CD4-positive, alpha-beta T cell treated with Interleukin-1 beta for 1 hour (primary cell): ENCODE results near the gene CKB.

Experiments used
- DNase-seq, 2 donors: peaks; one replicate each; pipeline ENCODE4 v3.0.0-alpha.2; 2020 to 2022

CKB gene

DNA sequence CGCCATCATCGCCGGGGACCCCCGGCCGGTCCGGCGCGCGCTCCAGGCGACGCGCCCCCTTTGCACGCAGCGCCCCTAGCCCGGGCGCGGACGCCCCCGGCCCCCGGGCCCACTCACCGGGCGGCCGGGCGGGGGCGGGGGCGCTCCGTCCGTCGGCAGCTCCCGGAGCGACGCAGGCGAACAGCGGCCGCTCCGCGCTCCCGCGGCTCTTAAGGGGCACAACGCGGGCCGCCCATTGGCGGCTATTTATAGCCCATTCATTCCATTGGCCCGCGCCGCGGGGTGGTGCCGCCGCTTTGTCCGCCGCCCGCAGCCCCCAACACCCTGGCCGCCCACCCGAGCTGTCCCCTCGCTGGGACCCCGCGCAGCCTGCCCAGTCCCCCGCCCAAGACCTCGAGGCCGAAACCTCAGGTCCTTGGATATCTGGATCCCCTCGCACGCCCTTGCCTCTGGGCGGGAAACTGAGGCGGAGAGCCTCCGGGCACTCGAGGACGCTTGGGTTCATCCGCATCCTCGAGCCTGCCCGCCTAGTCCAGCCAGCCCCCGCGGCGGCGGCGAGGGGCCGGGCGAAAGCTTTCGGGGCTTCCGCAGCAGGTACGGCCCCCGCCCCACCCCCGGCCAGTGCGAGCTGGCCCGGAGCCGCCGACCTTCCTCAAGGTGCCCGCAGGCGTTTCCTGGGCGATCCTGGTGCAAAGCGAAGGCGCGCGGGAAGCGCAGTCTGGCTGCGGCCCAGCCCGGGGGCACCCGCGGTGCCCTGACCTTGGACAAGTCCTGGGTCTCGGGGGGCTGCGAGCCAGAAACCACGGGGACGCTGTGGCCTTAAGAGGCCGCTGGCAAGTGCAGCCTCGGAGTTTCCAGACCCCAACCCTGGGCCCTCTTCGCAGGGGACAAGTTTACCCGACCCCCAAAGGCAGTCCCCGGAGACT is at the start of gene CKB:
Gene CKB (minus strand): TSS at position 182 of the 926 bp plus-strand sequence. CDS start 337 bp downstream, outside the sequence.
- peak; percentile 39 to 51 for DNase-seq

DNA sequence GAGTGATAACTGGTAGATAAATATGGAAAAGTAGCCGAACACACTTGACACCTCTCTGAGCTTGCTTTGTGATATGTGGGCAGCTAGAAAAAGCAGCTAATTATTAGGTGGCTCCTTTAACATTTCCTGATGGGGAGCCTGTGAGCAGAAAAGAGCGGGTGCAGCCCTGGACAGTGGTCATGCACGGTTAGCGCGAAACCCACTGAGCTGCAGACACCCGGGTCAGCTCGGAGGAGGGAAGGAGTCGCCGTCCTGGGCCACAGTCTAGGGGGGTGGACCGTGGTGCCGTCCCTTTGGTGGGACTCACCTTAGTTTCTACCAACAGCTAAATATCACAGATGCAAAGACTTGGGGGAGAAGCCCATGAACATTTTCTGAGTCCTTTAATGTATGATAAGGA is 46.8 kb upstream of the CKB start:
- DNase-seq, result no peak

DNA sequence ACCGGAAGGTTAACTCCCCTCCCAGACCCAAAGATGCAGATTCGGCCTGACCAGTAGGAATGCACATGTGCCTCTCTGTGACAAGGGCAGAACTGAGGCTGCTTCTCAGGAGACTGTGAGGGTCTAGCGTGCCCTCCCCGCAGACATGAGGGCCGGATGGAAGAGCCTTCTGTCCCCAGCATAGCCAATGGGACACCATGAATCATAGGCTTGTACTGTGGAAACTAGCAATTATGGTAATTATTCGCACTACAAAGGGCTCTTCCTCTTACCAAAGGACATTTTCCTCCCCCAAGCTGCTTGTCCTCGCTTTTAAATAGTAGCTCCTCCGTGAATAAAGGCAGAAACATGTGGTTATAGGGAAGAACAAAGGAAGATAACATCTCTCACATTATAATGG is 46.3 kb upstream of the CKB start:
- DNase-seq, result no peak

DNA sequence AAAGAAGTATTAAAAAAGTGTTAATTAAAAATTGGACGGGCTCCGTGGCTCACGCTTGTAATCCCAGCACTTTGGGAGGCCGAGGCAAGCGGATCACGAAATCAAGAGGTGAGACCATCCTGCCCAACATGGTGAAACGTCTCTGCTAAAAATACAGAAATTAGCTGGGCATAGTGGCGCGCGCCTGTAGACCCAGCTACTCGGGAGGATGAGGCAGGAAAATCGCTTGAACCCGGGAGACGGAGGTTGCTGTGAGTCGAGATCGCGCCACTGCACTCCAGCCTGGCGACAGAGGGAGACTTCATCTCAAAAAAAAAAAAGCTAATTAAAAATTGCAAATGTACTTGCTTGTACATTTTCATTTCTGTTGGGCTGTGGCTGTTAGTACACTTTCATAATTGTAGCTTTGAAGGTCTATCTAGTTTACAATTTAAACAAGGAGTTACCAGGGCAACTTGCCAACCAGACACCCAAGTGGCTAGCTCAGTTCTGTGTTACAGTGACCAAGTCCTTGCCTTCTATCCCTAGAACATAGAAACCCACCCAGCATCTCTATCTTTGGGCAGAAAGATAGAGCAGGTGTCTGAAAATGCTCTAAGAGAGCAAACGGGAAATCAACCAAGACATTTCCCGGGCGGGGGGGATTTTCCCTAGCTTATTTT is 41.3 kb upstream of the CKB start:
- DNase-seq, result no peak

DNA sequence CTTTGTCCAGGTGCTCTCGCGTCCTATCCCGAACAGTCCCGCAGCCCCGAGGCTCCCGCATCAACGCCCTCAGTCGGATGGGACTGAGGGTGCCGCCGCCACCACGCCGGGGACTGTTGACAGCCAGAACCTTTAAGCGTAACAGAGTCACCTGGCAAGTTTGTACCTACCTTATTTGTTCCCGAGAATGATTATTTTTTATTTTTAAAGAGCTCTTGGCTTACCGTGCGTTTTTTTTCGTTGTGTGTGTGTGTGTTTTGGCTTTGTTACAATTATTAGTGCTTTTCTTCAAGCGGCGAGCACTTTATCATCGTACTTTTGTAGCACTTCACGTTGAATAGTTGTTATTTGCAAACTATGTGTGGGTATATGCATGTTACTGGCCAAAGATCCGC is 40.6 kb upstream of the CKB start:
- no peak for DNase-seq

DNA sequence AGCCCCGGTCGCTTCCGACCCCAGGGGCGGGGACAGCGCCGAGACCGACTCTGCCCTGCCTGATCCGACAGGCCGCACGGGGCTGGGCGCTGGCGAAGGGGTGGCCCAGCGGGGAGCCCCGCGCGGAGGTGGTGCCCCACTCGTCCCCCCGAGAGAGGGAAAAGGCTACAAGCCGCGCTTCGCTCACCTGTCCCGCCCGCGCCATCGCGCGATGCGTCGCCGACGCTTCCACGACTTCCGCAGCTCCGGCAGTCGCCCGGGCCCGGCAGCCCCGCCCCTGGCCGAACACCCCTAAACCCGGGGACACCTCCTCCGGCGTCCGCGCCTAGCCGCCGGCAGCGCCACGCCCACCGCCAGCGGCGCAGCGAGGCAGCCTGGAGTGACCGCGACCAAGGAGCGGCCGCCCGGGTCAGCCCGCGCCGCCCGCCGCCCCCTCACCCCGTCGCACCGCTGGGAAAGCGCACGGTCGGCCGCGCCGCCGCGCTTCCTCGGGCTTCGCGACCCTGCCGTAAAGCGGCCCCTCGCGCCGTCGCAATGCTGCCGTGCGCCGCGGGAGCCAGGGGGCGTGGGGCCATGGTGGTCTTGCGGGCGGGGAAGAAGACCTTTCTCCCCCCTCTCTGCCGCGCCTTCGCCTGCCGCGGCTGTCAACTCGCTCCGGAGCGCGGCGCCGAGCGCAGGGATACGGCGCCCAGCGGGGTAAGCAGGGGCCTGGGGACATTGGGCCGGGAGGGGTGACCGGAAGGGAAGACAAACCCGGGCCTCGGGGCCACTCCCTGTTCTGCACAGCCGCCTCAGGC is 40.0 kb upstream of the CKB start, which contains the start of the genes BAG5 and COA8:
Gene BAG5 (minus strand): TSS at position 229 of the 797 bp plus-strand sequence. CDS start 1,493 bp downstream, outside the sequence.
Gene COA8 (plus strand): TSS at position 532 of the 797 bp plus-strand sequence. CDS start 42 bp downstream, at position 574.
- DNase-seq, result peak; percentile 84

DNA sequence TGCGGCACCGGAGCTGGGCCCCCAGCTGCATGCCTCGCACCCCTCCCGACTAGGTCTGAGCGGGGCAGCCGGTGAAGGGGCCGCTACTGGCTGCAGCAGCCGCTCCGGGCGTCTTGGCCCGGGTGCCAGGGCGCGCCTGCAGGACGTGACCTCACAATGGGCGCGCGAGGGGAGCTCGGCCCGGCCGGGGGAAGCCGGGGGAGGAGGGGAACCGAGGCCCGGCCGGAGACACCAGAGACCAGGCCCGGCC is 39.5 kb upstream of the CKB start:
- no peak for DNase-seq

DNA sequence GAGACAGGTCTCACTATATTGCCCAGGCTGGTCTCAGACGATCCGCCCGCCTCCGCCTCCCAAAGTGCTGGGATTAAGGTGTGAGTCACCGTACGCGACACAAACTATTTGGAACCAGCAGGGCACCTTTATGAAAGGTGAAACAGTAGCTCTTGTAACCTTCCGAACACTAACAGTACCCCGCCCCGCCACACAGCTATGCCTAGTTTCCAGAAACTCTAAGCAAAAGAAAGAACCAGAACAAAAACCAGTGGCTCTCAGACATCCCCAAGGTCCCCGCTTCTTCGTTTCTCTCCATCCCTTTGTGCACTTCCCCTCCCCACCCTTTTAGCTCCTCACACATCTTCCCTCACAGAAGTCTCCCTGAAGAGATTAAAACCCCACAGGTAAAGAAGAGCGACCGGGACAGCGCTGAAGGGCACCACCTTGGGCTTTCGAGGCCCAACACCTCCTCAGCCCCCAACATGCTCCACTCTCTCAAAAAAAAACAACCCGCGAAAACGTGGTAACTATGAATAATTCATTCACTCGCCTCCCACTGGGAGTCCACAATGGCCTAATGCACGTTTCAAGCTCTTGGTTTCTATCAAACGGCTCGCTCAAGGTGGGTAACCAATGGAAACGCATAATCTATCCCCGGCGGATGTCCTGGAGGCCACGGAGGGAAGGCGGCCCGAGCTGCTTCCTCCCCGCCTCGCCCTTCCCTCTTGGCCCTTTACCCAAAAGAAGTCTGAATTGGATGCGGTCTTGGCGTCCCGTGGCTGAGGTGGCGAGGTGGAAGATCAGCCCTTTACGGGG is 39.0 kb upstream of the CKB start:
- DNase-seq, result peak in 1 of 2 donors; percentile 46

DNA sequence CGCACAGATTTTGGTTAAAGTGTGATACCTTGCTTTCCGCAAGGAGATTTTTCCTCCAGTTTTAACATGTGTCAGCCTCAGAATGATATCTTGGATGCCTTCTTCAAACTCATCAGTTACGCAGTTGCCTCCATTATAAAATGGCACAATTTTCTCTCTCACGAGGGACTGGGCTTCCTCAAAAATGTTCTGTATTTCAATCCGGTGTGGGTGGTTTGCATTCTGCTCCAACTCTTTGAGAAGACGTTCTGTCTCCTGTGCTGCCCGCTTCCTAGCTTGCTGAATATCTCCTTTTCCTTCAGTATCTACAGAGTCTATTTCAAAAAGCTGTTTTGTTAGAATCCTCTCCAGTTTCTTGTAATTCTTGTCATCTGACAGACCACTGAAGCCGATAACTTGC is 38.1 kb upstream of the CKB start:
- no peak for DNase-seq

DNA sequence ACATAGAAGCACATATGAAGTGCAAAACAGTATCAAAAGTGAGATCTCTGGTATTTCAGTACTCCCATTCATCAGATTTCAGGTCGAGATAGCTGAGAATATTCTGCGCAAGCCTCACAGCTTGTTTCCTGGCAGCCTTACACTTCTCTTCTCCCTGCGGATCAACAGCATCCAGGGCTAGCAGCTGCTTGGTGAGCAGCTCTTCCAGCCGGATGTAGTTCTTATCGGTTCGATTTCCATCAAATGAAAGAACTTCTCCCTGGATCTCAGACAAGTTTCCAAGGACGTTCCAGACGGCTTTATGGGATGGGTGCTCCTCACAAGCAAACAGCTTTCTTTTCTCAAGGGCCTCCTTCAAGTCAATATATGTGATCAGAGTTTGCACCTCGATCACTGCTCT is 37.1 kb upstream of the CKB start:
- DNase-seq, result no peak

DNA sequence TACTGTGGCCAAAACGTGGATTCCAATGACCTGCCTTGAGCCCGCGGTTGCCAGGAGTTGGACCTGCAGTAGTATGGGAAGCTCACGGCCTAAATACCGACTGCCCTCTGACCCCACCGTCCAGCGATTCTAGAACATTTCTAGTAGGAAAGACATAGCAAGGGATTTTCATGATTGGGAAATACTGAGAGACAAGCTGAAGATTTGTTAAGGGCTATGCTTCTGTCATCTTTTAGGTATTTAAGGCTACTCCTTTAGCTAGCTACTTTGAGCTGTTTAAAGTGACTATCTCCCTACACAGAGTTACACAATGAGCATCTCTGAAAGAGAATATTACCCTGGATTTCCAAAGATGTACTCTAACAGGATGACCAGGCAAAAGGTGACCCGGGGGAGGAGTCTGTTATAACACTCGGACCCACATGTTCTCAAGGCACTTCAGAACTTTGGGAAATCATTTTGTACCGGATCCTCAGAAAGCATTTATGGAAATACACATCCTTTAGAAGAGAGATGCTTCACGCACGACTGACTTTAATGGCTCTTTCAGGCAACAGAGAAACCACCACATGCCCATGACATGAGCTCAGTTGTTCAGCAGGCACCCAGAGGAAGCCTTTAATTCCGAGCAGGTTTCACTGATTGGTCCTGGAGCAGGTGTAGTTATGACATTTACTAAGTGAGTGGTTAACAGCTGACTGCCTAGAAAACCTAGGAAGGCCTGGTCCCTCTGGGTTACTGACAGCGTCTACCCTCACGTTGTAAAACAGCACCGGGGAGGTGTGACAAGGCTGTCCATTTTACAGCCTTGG is 35.6 kb upstream of the CKB start:
- no peak for DNase-seq

DNA sequence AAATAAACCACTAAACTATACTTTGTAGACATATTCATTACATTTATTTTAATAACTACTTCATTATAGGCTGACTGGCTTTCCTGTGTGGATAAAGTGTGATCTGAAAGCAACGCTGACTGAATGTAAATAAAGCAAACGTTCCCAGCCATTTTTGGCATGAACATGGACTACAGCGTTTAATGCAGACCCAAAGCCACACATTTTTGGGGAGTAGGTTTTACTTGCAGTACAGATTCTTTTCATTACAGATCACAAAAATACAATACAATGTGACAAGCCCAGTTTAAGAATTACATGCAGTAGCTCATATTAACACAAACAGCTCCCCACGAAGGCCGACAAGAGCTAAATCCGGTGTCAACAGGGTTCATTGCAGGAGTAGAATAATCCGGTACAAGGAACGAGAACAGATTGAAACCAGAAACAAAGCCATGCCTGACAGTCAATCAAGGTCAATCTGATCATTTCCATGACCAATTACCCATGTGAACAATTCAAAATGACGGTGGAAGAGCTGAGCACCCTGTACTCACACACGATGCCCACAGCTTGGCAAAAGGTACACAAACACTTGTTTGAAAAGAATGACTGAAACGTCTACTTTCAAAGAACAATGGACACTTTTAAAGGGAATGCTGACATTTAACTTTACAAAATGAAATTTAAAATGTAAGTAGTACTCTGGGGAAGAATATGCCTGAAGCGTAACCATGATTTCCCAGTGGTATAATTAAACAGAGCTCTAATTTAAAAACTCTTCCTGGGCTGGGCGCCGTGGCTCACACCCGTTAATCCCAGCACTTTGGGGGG is 34.5 kb upstream of the CKB start:
- DNase-seq, result no peak

DNA sequence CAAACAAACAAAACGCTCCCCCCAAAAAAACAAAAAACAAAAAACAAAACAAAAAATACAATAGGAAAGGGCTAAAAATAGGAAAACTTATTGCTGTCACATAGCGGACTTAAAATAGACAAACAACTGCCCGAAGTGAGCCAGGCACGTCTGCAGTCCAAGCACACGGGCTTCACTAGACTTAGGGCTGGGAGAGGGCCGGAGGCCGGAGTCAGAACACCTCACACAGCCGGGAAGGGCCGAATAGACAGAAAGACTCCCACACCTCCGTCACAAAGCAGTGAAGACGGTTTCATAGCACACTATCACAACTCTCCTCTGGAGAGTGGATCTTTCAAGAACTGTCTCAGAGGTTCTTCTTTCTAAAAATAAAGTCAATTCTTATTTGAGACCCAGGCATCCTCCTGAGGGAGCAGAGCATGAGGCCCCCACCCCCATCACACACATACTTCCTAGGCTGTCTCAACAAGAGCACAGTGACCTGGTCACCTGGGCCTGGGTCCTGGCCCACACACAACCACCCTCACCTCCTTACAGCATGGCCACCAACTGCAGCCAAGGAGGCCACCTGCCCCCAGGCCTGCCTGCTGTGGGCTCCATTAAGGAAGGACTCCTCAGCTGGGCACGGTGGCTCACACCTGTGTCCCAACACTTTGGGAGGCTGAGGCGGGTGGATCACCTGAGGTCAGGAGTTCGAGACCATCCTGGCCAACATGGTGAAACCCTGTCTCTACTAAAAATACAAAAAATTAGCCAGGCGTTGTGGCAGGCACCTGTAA is 33.1 kb upstream of the CKB start:
- no peak for DNase-seq

DNA sequence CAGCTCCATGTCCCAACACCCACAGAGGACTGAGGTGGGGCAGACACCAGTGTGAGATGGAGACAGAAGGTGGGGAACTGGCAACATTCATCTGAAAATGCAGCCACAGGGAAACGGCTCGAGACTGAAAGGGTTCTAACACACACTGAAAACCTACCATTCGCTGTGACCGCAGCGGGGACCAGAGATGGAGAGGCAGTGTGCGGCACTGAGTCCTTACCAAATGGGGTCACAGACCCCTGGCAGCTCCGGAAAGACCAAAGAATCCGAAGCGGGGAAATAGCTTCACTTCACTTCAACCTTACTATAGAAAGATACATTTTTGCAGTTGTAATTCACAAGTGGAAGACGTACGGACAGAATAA is 30.2 kb upstream of the CKB start:
- DNase-seq, result no peak

DNA sequence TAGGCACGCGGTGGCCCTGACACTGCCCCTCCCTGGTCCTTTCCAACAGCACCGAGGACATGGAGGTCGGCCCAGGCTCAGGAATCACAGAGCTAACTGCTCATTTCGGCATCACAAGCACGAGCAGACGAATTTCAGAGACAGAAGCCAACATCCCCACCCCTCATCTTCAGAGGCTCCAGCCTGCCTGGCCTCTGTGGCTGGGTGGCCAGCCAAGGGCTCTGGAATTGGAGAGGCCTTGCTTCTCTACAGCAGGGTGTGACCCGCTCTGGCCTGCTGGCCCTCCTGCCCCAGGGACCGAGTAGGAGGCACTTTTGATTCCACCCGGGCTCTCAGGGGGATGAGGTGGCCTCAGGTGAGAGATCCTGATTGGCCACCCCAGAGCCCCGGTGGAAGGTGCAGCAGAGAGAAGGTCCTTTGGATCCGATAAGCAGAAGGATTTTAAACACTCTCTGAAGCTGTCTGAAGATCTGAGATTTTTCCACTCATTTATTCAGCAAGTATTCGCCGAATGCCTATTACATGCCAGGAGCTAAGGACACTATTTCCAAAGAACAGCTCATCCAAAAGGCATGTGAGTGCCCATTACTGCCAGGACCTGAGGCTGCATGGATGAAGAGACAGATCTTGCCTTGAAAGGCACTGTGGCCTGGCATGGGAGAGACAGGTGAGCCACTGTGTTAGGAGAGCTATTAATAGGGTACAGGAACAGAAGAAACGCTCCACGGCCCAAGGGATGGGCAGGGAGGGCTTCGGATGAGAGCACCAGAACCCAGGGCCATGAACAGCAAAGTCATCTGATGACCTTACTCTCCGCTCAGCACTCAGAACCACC is 29.6 kb upstream of the CKB start:
- no peak for DNase-seq

DNA sequence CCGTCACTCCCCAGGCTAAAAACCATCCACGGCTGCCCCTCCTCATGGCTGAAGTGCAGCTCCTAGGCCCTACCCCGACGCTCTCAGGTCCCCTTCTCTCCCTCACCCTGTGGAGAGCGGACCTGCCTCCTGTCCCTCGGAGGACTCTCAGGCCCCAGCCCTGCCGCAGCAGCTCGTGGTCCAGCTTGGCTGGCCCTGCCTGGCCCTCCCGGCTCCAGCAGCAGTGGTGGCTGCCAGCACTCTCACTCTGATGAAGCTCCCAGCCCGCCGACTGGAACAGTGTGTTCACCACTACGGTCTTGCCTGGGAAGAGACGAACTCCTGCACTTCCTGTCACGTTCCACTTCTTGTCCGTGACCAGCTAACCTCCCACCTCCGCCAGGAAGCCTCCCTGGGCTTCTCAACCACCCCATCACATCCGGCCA is 28.7 kb upstream of the CKB start:
- no peak for DNase-seq

DNA sequence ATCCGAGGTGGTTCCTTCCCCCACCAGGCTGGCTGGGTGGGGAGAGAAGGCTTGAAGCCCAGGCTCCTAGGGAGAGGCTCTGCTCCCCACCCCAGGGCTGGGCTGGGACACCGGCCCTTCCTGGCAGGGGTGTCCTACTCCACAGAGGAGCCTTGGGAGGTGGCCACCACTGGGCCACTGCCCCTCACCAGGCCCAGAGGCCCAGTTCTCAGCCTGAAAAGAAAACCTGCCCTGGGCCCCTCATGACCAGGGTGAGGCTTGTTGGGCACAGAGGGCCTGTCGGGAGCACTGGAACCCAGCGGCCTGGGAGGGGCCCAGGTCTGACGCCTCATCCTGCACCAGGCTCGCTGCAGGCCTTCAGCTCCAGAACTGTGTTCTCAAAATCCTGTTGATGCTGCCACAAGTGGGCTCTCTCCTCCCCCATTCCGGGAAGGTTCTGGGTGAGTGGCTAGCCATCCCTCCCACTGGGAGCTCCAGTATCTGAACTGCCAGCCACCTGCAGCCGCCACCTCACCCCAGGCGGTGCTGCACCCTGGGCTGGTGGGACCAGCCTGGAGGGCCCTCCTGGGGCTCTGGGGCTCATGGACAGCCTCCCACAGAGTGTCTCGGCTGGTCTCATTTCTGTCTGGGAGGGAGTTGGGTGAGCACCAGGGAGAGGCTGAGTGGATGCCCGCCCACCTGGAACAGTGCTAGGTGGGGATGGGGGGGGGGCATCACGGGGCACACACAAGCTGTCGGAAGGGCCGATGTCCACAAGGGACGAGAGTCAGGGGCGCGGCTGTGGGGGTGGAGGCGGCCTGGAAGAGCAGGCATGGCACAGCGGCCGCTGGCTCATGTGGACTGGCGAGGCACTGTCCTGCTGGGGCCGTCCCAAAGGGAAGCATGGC is 28.1 kb upstream of the CKB start:
- no peak for DNase-seq
